HepG2 (cell line): ENCODE measurements around the gene LRRC4.

ENCODE experiments used
- AFF4 ChIP-seq: sonication (generic); formaldehyde crosslinking; IDR thresholded peaks from 2 replicates; pipeline ENCODE4 v1.4.0; 2020; ENCODE audit warnings: missing genetic modification reagents
- BATF2 ChIP-seq: sonication (generic); formaldehyde crosslinking; IDR thresholded peaks from 2 replicates; pipeline ENCODE4 v1.8.0; 2022; ENCODE audit warnings: mild to moderate bottlenecking, missing genetic modification reagents, moderate library complexity
- CCAR2 ChIP-seq: fragments of 200-400 bp; formaldehyde crosslinking; optimal IDR thresholded peaks from 2 replicates; pipeline ENCODE3; 2018; ENCODE audit warnings: low read depth, mild to moderate bottlenecking, low read length, moderate library complexity
- CTCF ChIP-seq: sonication (generic); formaldehyde crosslinking; IDR thresholded peaks from 2 replicates; pipeline ENCODE4 v1.5.0; 2020; ENCODE audit warnings: mild to moderate bottlenecking, missing genetic modification reagents, moderate library complexity
- EZH2 ChIP-seq: conservative IDR thresholded peaks from 2 replicates; pipeline ENCODE4 v1.6.1; 2012; ENCODE audit warnings: mild to moderate bottlenecking, low read depth, low read length, moderate library complexity
- JUNB ChIP-seq: sonication (generic); formaldehyde crosslinking; IDR thresholded peaks from 2 replicates; pipeline ENCODE4 v1.8.0; 2022; ENCODE audit warnings: missing genetic modification reagents, mild to moderate bottlenecking, borderline replicate concordance
- MIER2 ChIP-seq: IDR thresholded peaks from 2 replicates; pipeline ENCODE4 v1.6.1; 2016; ENCODE audit warnings: missing biosample characterization, missing genetic modification reagents
- NONO ChIP-seq, 2 experiments: fragments of 450-650 bp in 1 of 2; sonication (generic) in 1 of 2; formaldehyde crosslinking in 1 of 2; IDR thresholded peaks in 1 of 2; conservative IDR thresholded peaks in 1 of 2; 2 replicates each; pipeline versions ENCODE4 v1.6.1 to v1.8.0; 2017 to 2022; ENCODE audit warnings: mild to moderate bottlenecking in 1 of 2, missing genetic modification reagents in 1 of 2, moderate library complexity in 1 of 2
- NR1H2 ChIP-seq: sonication (generic); formaldehyde crosslinking; IDR thresholded peaks from 2 replicates; pipeline ENCODE4 v1.8.1; 2022; ENCODE audit warnings: low read depth, missing genetic modification reagents, borderline replicate concordance
- POLR2A ChIP-seq, 2 experiments: IDR thresholded peaks; 2 replicates each; pipeline ENCODE4 v1.6.1; 2011; ENCODE audit warnings: low read depth in 2 of 2, low read length in 2 of 2, mild to moderate bottlenecking in 1 of 2, moderate library complexity in 1 of 2; ENCODE audit not compliant: insufficient read depth in 1 of 2
- RAD21 ChIP-seq: fragments of 450-650 bp; formaldehyde crosslinking; IDR thresholded peaks from 2 replicates; pipeline ENCODE4 v1.5.0; 2020; ENCODE audit warnings: mild to moderate bottlenecking
- REST ChIP-seq, 2 experiments: IDR thresholded peaks; 2 replicates each; pipeline ENCODE4 v1.6.1; 2011 to 2012; ENCODE audit warnings: low read length in 2 of 2, borderline replicate concordance in 1 of 2, low read depth in 1 of 2, mild to moderate bottlenecking in 1 of 2, moderate library complexity in 1 of 2
- ZNF318 ChIP-seq: sonication (generic); formaldehyde crosslinking; IDR thresholded peaks from 2 replicates; pipeline ENCODE4 v1.4.0; 2020; ENCODE audit warnings: mild to moderate bottlenecking, missing genetic modification reagents
- ZNF335 ChIP-seq: sonication (generic); formaldehyde crosslinking; IDR thresholded peaks from 2 replicates; pipeline ENCODE4 v1.4.0; 2020; ENCODE audit warnings: missing genetic modification reagents

GRCh38 chr7:127978421-127978820, 52.8 kb downstream of the LRRC4 start:
- TF ChIP-seq CTCF (CRISPR knock-in tag) (no peak), REST (IDR thresholded peaks at IDR 0.05; ENCODE audit: borderline replicate concordance in 1 of 2, low read depth in 1 of 2, low read length in 2 of 2) (no peak), JUNB (CRISPR knock-in tag) (no peak), NR1H2 (CRISPR knock-in tag) (no peak), ZNF335 (CRISPR knock-in tag) (no peak), RAD21 (no peak), BATF2 (no peak), MIER2 (CRISPR knock-in tag) (no peak), ZNF318 (CRISPR knock-in tag) (no peak), NONO (IDR thresholded peaks at IDR 0.05) (no peak), NONO (CRISPR knock-in tag; conservative IDR thresholded peaks at IDR 0.05) (no peak), EZH2 (no peak), POLR2A (IDR thresholded peaks at IDR 0.05; ENCODE audit: insufficient read depth in 1 of 2, low read depth in 2 of 2, low read length in 2 of 2) (no peak), CCAR2 (no peak), AFF4 (CRISPR knock-in tag) (no peak)
